ENCODE results near the gene FBXL17.

Gene FBXL17

DNA sequence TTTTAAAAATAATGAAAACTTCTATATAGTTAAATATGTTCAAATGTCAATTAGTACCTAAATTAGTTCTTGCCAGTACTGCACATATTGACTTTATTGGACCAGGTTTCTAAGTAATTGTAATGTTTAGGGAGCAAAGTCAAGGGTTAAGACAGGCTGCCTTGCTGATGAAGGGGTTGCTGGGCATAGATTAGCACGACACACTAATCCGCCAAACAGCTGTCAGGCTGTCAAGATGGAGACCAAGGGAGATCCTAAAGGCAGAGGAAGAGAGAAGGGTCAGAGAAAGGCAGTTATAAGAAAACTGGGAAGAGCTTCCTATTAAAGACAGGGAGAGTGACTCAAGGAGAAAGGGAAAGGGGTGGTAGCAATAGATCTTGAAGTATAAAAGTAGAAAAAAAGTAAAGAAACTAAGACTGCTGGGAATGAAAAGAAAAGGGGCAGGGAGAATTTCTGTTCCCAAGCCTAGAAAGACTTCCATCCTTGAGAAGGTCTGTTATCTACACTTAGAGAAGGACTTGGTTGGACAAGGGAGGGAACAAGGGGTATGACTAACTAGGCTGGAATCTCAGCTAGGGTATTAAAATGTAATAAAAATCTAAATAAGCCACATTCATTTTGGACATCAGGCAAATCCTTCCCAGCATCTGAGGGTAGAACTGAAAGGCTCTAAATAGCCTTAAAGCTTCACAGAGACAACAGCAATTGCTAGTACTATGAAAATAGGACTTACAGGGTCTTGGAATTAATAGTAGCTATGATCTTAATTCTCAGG, 188.7 kb downstream of the FBXL17 start:
- H2AFZ ChIP-seq (ENCODE audit: low read depth, low read length), result no peak overlapping the region
- H4K20me1 ChIP-seq (ENCODE audit: insufficient read depth, low read length), result no peaks in the 10 kb centered on the region

GRCh38 chr5:108184940-108185339, 197.0 kb downstream of the FBXL17 start:
- no peaks in the 10 kb centered on the region for H3K9me3 ChIP-seq (ENCODE audit: insufficient read depth, low read length)
- H2AFZ ChIP-seq (ENCODE audit: low read depth, low read length), result no peak overlapping the region
- no peak overlapping the region for H3K4me2 ChIP-seq (ENCODE audit: low read length)
- no peak overlapping the region for H3K27ac ChIP-seq (ENCODE audit: low read length)
- H3K27me3 ChIP-seq (ENCODE audit: low read depth, low read length), result no peaks in the 10 kb centered on the region
- no peak overlapping the region for H3K4me3 ChIP-seq (ENCODE audit: low read length)
- no peaks in the 10 kb centered on the region for H3K4me1 ChIP-seq (ENCODE audit: low read length)
- H4K20me1 ChIP-seq (ENCODE audit: insufficient read depth, low read length), result no peaks in the 10 kb centered on the region
- no peak for TF ChIP-seq EZH2phosphoT487 (IDR thresholded peaks at IDR 0.05; ENCODE audit: low read depth)
- TF ChIP-seq, protein P1, sequence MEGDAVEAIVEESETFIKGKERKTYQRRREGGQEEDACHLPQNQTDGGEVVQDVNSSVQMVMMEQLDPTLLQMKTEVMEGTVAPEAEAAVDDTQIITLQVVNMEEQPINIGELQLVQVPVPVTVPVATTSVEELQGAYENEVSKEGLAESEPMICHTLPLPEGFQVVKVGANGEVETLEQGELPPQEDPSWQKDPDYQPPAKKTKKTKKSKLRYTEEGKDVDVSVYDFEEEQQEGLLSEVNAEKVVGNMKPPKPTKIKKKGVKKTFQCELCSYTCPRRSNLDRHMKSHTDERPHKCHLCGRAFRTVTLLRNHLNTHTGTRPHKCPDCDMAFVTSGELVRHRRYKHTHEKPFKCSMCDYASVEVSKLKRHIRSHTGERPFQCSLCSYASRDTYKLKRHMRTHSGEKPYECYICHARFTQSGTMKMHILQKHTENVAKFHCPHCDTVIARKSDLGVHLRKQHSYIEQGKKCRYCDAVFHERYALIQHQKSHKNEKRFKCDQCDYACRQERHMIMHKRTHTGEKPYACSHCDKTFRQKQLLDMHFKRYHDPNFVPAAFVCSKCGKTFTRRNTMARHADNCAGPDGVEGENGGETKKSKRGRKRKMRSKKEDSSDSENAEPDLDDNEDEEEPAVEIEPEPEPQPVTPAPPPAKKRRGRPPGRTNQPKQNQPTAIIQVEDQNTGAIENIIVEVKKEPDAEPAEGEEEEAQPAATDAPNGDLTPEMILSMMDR (IDR thresholded peaks at IDR 0.05; ENCODE audit: low read depth, low read length), result no peak
- H3K9ac ChIP-seq (ENCODE audit: low read length), result no peak overlapping the region
- H3K36me3 ChIP-seq (replicated peaks; ENCODE audit: low read depth, low read length), result no peaks in the 10 kb centered on the region
- no peaks in the 10 kb centered on the region for H3K79me2 ChIP-seq (ENCODE audit: low read length)

More for the DNA sequence above, 188.7 kb downstream of the FBXL17 start:
- H3K4me2 ChIP-seq (ENCODE audit: low read length), result no peak overlapping the region
- H3K4me1 ChIP-seq (ENCODE audit: low read length), result no peaks in the 10 kb centered on the region
- H3K9ac ChIP-seq (ENCODE audit: low read length), result no peak overlapping the region
- TF ChIP-seq, protein P1 (IDR thresholded peaks at IDR 0.05; ENCODE audit: low read depth, low read length), result no peak
- no peaks in the 10 kb centered on the region for H3K9me3 ChIP-seq (ENCODE audit: insufficient read depth, low read length)
- no peak overlapping the region for H3K27ac ChIP-seq (ENCODE audit: low read length)
- H3K36me3 ChIP-seq (replicated peaks; ENCODE audit: low read depth, low read length), result no peaks in the 10 kb centered on the region
- H3K27me3 ChIP-seq (ENCODE audit: low read depth, low read length), result no peaks in the 10 kb centered on the region
- H3K79me2 ChIP-seq (ENCODE audit: low read length), result no peaks in the 10 kb centered on the region
- no peak overlapping the region for H3K4me3 ChIP-seq (ENCODE audit: low read length)

GRCh38 chr5:108181975-108182374, 199.9 kb downstream of the FBXL17 start:
- H3K36me3 ChIP-seq (replicated peaks; ENCODE audit: low read depth, low read length), result no peaks in the 10 kb centered on the region
- H3K27me3 ChIP-seq (ENCODE audit: low read depth, low read length), result no peaks in the 10 kb centered on the region
- H3K9ac ChIP-seq (ENCODE audit: low read length), result no peak overlapping the region
- no peak overlapping the region for H2AFZ ChIP-seq (ENCODE audit: low read depth, low read length)
- H3K9me3 ChIP-seq (ENCODE audit: insufficient read depth, low read length), result no peaks in the 10 kb centered on the region
- no peaks in the 10 kb centered on the region for H3K79me2 ChIP-seq (ENCODE audit: low read length)
- no peaks in the 10 kb centered on the region for H3K4me1 ChIP-seq (ENCODE audit: low read length)
- no peak for TF ChIP-seq EZH2phosphoT487 (IDR thresholded peaks at IDR 0.05; ENCODE audit: low read depth)
- TF ChIP-seq, protein P1 (IDR thresholded peaks at IDR 0.05; ENCODE audit: low read depth, low read length), result no peak
- no peak overlapping the region for H3K27ac ChIP-seq (ENCODE audit: low read length)
- no peak overlapping the region for H3K4me3 ChIP-seq (ENCODE audit: low read length)
- H4K20me1 ChIP-seq (ENCODE audit: insufficient read depth, low read length), result no peaks in the 10 kb centered on the region
- H3K4me2 ChIP-seq (ENCODE audit: low read length), result no peak overlapping the region

GRCh38 chr5:108174286-108174685, 207.6 kb downstream of the FBXL17 start:
- H2AFZ ChIP-seq (ENCODE audit: low read depth, low read length), result no peak overlapping the region
- no peaks in the 10 kb centered on the region for H3K36me3 ChIP-seq (replicated peaks; ENCODE audit: low read depth, low read length)
- H3K4me1 ChIP-seq (ENCODE audit: low read length), result no peaks in the 10 kb centered on the region
- H3K27me3 ChIP-seq (ENCODE audit: low read depth, low read length), result no peaks in the 10 kb centered on the region
- H3K4me2 ChIP-seq (ENCODE audit: low read length), result no peak overlapping the region
- H3K79me2 ChIP-seq (ENCODE audit: low read length), result no peaks in the 10 kb centered on the region
- no peaks in the 10 kb centered on the region for H3K9me3 ChIP-seq (ENCODE audit: insufficient read depth, low read length)
- H3K27ac ChIP-seq (ENCODE audit: low read length), result no peak overlapping the region
- H4K20me1 ChIP-seq (ENCODE audit: insufficient read depth, low read length), result no peaks in the 10 kb centered on the region
- no peak for TF ChIP-seq EZH2phosphoT487 (IDR thresholded peaks at IDR 0.05; ENCODE audit: low read depth)
- TF ChIP-seq, protein P1 (IDR thresholded peaks at IDR 0.05; ENCODE audit: low read depth, low read length), result no peak
- H3K4me3 ChIP-seq (ENCODE audit: low read length), result no peak overlapping the region
- no peak overlapping the region for H3K9ac ChIP-seq (ENCODE audit: low read length)

Data from OCI-LY3 (cell line).